GM13977 (cell line): Measurements from ENCODE around the gene MED13L.

Experiments
- DNase-seq: peaks from one replicate; pipeline ENCODE4 v3.0.0; 2012; ENCODE audit warnings: low spot score
- in situ Hi-C: fragments of 300-500 bp; cut with MboI; formaldehyde crosslinking; loops from one replicate; pipeline ENCODE4 v1.12.0; 2022; ENCODE audit warnings: low sequenced_read_pairs, low pct_unique_long_range_greater_than_20kb, mixed read lengths, inconsistent platforms; ENCODE audit not compliant: unreplicated experiment
- TF ChIP-seq, protein P1 (sequence below): IDR thresholded peaks from 2 replicates; pipeline ENCODE4 v1.5.1; 2012; ENCODE audit warnings: mild to moderate bottlenecking, control low read depth; ENCODE audit not compliant: insufficient read depth; ENCODE audit errors: extremely low read depth, missing control alignments

The MED13L gene

GRCh38 chr12:116303929-116304328, 26.4 kb upstream of the MED13L start:
- TF ChIP-seq, protein P1, sequence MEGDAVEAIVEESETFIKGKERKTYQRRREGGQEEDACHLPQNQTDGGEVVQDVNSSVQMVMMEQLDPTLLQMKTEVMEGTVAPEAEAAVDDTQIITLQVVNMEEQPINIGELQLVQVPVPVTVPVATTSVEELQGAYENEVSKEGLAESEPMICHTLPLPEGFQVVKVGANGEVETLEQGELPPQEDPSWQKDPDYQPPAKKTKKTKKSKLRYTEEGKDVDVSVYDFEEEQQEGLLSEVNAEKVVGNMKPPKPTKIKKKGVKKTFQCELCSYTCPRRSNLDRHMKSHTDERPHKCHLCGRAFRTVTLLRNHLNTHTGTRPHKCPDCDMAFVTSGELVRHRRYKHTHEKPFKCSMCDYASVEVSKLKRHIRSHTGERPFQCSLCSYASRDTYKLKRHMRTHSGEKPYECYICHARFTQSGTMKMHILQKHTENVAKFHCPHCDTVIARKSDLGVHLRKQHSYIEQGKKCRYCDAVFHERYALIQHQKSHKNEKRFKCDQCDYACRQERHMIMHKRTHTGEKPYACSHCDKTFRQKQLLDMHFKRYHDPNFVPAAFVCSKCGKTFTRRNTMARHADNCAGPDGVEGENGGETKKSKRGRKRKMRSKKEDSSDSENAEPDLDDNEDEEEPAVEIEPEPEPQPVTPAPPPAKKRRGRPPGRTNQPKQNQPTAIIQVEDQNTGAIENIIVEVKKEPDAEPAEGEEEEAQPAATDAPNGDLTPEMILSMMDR, result no peak
- DNase-seq, result no peak
- in situ Hi-C loops, result no loop called here

- in situ Hi-C loops, result no loop called here
- TF ChIP-seq, protein P1, result no peak
- DNase-seq, result no peak
These were observed 25.6 kb upstream of the MED13L start for GRCh38 chr12:116303066-116303465.

DNA sequence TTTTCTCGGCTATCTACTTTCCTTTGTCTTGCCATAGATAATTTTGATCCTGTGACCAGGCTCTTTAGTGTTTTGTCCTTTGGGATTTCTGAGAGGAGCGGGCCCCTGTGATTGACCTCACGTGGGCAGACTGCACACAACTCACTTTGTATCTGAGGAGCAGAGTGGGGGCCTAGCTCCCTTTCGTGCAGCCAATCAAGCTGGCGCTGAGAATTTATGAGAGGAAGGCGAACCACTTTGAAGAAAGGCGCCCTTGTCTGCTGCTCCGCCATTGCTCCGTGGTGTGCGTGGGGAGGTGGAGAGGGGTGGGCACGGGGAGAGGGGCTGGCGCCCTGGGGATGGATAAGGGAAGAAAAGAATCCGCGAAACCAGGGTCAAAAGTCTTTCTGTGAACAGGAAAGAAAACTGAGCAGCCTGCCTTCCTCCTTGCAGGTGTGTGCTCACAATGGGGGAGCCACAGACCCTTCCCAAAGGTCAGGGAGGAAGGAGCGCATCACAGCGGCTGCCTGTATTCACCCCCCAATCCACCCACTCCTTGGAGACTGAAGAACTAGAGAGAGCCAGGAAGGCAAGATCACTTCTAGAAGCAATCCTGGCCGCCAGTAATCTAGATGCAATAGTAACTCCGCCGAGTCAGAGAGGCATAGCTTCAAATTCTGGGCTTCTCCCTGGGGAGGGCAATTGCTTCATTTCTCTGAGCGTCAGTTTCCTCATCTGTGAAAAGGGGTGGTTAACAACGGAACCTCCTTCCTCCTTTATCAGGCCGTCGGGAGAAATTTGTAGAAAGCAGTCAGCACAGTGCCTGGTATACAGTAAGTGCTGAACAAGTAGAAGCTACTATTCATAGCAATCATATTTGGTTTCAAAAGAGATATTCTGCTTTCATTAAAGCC, 24.9 kb upstream of the MED13L start:
- TF ChIP-seq, protein P1, result no peak
- no peak for DNase-seq
- in situ Hi-C loops, result no loop called here

DNA sequence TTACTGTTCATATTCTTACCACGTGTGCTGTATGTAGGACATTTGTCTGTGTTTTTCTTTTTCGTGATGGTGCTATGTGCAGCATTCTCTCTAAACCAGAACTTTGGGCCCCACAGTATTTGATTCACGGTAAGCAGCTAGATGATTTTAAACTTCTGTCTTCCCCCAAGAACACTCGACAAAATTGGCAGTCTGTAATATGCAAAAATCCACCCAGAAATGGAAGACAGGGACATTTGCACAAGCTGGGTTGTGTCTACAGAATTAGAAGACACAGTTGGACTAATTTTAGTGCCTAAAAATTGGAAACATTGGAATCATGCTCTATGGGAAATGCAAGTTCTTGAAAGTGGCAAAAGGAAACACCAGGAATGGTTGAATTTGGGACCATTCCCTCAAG, 24.1 kb upstream of the MED13L start:
- no peak for DNase-seq
- in situ Hi-C loops, result no loop called here
- TF ChIP-seq, protein P1, result no peak

GRCh38 chr12:116299665-116300328, 22.3 kb upstream of the MED13L start:
- in situ Hi-C loops, result loop anchor here (25.0 kb wide), 1 partner anchor 263 kb away; the partner anchor contains the start of gene MAP1LC3B2
- TF ChIP-seq, protein P1, result no peak
- no peak for DNase-seq

DNA sequence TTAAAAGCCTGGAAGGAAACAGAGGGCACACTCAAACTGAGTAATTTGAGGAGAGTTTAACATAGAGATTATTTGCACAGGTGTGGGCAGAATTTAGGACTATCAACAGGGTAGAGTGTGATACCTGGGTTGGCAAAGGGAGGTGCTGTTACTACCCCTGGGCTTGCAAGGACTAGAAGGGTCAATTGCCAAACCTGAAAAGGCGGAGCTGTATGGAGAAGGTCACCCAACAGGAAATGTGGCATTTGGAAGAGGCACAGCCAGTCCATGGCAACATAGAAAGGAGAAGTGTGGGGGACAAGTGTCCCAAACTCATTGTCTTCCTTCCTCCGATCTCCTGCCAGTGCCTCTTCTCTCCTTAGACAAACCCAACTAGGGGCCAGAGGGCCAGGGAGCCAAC, 21.6 kb upstream of the MED13L start:
- TF ChIP-seq, protein P1, result no peak
- in situ Hi-C loops, result loop anchor here (25.0 kb wide), 1 partner anchor 263 kb away; the partner anchor contains the start of gene MAP1LC3B2
- no peak for DNase-seq
